ENCODE measurements around the gene ARHGEF18. TPM values are rescaled to one million over a fixed set of nuclear protein-coding genes. Genes with fewer than 3 reads are reported as not detected.
"Not testable (repeated sequence)": the region's sequence is repeated elsewhere in the genome, so short reads cannot be mapped to it uniquely, and the experiment has no call there.

Gene ARHGEF18
- total RNA-seq, 1 donor, result 21.2 TPM

DNA sequence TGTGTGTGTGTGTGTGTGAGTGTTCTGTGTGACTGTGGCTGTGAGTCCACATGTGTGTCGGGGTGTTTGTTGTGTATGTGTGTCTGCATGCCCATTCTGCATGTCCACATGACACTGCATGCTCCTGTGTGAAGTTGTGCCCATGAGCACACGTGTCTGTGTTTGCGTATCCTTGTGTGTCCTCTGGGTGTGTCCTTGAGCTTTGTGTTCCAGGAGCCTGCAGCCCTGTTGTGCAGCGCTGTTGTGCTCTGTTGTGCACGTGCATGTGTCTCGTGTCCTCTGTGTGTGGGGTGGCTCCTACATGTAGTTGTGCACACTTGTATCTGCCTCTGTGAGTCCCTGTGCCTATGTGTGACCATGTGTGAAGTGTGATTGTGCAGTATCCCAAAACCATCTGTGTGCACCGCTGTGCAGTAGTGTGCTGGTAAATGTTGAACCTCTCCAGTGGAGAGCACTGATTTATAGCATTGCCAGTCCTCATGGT lies 2.2 kb upstream of the ARHGEF18 start:
- no peak for DNase-seq (ENCODE audit: low read depth)
- H3K4me3 ChIP-seq (ENCODE audit: low read depth, low read length), result no peak overlapping the region
- TF ChIP-seq, protein P1, sequence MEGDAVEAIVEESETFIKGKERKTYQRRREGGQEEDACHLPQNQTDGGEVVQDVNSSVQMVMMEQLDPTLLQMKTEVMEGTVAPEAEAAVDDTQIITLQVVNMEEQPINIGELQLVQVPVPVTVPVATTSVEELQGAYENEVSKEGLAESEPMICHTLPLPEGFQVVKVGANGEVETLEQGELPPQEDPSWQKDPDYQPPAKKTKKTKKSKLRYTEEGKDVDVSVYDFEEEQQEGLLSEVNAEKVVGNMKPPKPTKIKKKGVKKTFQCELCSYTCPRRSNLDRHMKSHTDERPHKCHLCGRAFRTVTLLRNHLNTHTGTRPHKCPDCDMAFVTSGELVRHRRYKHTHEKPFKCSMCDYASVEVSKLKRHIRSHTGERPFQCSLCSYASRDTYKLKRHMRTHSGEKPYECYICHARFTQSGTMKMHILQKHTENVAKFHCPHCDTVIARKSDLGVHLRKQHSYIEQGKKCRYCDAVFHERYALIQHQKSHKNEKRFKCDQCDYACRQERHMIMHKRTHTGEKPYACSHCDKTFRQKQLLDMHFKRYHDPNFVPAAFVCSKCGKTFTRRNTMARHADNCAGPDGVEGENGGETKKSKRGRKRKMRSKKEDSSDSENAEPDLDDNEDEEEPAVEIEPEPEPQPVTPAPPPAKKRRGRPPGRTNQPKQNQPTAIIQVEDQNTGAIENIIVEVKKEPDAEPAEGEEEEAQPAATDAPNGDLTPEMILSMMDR (IDR thresholded peaks at IDR 0.05; ENCODE audit: insufficient read depth, low read length), result no peak

DNA sequence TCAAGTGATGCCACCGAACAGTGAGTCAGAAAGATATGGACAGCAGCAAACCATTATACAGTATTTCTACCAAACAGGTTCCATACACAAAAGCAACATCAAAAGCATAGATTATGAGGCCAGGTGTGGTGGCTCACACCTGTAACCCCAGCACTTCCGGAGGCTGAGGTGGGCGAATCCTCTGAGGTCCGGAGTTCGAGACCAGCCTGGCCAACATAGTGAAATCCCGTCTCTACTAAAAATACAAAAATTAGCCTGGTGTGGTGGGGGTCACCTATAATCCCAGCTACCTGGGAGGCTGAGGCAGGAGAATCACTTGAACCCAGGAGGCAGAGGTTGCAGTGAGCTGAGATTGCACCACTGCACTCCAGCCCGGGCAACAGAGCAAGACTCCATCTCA lies 1.7 kb upstream of the ARHGEF18 start:
- not testable (repeated sequence) for H3K4me3 ChIP-seq (ENCODE audit: low read depth, low read length); DNase-seq (ENCODE audit: low read depth)

DNA sequence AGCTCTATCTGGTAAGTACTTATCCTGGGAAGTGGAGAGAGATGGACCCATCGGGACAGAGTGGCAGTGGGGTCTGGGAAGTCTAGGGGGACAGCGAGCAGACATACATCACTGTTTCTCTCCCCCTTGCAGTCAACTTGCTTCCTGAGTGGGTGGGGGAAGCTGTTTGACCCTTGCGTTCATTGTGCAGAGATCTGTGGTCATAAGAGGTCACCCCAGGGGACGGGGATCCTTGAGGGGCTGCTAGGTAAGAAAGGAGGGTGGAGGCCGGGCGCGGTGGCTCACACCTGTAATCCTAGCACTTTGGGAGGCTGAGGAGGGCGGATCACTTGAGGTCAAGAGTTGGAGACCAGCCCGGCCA lies 474 bp downstream of the ARHGEF18 start:
- no peak for DNase-seq (ENCODE audit: low read depth)
- no peak overlapping the region for H3K4me3 ChIP-seq (ENCODE audit: low read depth, low read length)
- TF ChIP-seq, protein P1 (IDR thresholded peaks at IDR 0.05; ENCODE audit: insufficient read depth, low read length), result no peak

DNA sequence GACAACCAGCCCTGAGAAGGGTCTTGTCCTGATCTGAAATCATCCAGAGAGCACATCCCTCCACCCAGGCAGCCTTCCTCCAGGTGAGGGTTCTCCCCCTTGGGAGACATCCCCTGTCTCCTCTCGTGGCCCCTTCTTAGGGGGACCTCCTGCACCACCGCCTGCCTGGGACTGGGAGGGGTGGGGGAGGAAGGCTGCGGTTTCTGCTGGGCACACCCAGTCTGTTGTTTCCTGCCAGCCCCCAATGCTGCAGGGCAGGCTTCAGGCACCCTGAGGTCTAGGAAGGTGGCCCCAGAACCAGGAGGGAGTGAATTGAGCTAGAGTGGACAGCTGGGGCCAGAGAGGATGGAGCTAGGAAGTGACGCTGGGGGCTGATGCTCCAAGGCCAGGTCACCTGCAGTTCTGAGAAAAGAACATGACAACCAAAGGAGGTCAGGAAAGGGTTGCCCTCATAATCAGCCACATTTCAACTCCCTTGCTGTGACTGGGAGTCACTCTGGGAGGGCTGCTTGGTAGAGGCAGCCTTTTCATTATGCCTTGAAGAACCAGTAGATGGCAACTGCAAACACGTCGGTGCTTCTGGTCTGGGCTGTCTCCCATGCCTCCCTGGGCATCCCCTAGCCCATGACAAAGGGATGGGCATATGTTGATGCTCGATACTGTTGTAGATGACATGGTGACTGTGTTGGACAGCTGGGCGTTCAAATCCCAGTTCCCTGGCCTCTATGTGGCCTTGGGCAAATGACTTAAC lies 1.4 kb downstream of the ARHGEF18 start:
- DNase-seq (ENCODE audit: low read depth), result no peak
- H3K4me3 ChIP-seq (ENCODE audit: low read depth, low read length), result no peak overlapping the region
- TF ChIP-seq, protein P1 (IDR thresholded peaks at IDR 0.05; ENCODE audit: insufficient read depth, low read length), result no peak

DNA sequence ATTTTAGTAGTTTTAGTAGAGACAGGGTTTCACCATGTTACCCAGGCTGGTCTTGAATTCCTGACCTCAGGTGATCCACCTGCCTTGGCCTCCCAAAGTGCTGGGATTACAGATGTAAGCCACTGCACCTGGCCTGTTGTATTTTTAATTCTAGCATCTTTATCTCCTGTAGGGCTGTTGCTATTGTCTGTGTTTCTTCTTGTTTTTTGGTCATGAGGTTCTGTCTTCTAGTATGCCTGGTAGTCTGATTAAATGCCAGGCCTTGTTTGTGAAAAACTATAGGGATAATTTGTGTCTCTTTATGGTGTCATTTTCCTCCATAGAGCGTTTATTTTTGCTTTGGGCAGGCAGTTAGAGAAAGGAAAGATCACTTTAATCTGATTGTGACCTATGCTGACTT lies 3.1 kb downstream of the ARHGEF18 start:
- H3K4me3 ChIP-seq (ENCODE audit: low read depth, low read length), result no peak overlapping the region
- DNase-seq (ENCODE audit: low read depth), result no peak
- TF ChIP-seq, protein P1 (IDR thresholded peaks at IDR 0.05; ENCODE audit: insufficient read depth, low read length), result no peak

DNA sequence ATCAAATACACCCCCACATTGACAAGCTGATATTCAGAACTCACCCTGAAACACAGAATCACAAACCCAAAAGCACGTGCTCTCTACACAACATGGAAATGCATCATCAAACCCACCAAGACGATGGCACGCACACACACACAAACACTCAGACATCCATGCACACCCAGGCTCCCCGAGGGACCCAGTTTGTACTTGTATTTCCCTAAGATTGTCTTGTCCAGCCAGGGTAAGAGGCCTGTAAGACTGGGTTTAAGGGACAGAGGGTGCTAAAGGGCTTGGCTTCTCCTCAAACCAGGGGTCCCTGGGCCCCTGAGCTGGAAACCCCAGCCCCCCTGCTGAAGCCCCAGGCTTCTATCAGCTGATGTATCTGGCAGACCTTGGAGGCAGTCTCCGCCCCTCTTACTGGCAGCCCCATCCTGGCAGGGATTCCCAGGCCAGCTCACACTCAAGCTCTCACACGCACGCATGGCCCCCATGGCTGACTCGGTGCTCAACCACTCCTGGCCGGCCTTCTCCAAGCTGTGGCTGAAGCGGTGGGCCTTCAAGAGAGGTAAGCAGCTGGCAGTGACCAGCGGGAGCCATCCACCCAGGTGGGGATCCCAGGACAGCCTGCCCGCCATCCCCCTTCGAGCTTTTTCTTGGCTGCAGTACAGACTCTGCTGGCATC lies 6.5 kb downstream of the ARHGEF18 start:
- peak overlapping the region; percentile 49 for H3K4me3 ChIP-seq (ENCODE audit: low read depth, low read length)
- TF ChIP-seq, protein P1 (IDR thresholded peaks at IDR 0.05; ENCODE audit: insufficient read depth, low read length), result no peak
- peak; percentile 76 for DNase-seq (ENCODE audit: low read depth)

DNA sequence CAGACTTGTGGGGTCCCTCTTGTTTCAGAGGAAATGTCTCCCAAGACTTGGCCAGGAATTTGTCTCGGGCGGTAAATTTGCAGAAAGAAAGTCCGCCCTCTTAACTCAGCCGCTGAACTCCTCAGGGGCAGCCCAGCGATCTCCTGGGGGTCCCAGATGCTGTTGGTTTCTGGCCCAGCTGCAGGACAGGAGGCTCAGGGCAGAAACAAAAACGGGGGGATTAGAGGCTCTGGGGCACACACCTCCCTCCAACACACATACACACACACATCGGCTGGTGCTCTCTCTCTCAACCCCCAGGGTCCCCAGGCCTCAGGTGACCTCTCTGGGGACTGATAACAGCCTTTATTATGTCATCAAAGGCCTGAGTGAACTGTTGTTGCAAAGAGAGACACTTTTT lies 7.1 kb downstream of the ARHGEF18 start:
- TF ChIP-seq, protein P1 (IDR thresholded peaks at IDR 0.05; ENCODE audit: insufficient read depth, low read length), result no peak
- no peak for DNase-seq (ENCODE audit: low read depth)

More for the DNA sequence above, 7.1 kb downstream of the ARHGEF18 start:
- peak overlapping the region; percentile 49 for H3K4me3 ChIP-seq (ENCODE audit: low read depth, low read length)
